NCI-H345 (cell line): ENCODE measurements around the gene NOP9.
"Not testable (repeated sequence)": the region's sequence is repeated elsewhere in the genome, so short reads cannot be mapped to it uniquely, and the experiment has no call there.

Experiments used
- DNase-seq: peaks from one replicate; lab custom pipeline; 2025; lab: John Stamatoyannopoulos, UW

NOP9 gene

GRCh38 chr14:24325963-24326362 lies 26.3 kb downstream of the NOP9 start:
- DNase-seq = no peak

- no peak for DNase-seq
These were observed 27.7 kb downstream of the NOP9 start for GRCh38 chr14:24327303-24327702.

- not testable (repeated sequence) for DNase-seq
These were observed 28.3 kb downstream of the NOP9 start for GRCh38 chr14:24327914-24328313.

GRCh38 chr14:24329073-24329663 lies 29.5 kb downstream of the NOP9 start:
- no peak for DNase-seq

DNA sequence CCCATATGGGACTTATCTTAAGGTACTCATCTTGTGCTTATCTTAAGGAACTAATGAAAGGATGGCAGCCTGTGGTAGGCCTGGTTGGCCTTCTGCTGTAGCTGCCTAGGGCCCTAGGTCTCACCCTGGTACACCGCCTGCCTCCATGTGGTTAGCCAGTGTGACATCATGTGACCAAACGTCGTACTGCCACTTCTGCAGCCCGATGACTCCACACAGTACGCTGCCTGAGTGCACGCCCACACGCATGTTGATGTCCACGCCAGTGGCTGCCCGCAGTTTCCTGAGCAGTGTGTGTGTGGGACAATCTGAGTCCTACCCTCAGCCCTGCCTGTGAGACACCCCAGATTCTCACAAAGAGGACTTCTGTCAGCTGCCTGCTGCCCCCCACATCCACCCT lies 30.1 kb downstream of the NOP9 start:
- DNase-seq = no peak

DNA sequence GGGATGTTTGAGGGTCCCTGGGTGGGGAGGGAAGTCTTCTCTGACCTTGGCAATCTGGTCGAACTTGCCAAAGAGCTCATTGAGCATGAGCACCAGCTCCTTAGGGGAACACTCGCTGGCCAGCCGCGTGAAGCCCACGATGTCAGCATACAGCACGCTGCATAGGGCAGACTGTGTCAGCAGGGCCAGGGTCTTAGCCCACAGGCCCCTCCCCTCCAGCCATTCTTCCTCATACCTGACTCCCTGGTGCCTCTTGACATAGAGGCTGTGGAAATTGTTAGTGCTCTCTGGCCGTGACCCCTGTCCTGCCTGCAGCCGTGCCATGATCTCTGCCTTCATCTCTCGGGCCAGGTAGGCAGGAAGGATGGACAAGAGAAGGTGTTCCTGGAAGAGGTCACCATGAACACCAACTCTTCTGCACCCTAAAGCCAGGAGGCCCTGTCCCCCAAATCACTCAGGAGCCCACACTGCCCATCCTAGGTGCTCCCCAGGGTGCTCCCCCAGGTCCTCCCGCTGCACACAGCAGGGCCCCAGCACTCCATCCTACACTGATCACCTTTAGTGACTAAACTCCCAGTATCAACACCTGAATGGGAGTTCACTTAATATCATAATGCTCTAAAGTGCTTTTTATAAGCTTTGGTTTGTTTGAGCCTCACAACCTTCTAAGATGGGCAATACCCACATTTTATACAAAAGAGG lies 31.5 kb downstream of the NOP9 start:
- no peak for DNase-seq

- DNase-seq = no peak
These were observed 32.1 kb downstream of the NOP9 start for GRCh38 chr14:24331731-24332267.

- peak; percentile 85 for DNase-seq
These were observed 32.8 kb downstream of the NOP9 start for GRCh38 chr14:24332268-24332993.

DNA sequence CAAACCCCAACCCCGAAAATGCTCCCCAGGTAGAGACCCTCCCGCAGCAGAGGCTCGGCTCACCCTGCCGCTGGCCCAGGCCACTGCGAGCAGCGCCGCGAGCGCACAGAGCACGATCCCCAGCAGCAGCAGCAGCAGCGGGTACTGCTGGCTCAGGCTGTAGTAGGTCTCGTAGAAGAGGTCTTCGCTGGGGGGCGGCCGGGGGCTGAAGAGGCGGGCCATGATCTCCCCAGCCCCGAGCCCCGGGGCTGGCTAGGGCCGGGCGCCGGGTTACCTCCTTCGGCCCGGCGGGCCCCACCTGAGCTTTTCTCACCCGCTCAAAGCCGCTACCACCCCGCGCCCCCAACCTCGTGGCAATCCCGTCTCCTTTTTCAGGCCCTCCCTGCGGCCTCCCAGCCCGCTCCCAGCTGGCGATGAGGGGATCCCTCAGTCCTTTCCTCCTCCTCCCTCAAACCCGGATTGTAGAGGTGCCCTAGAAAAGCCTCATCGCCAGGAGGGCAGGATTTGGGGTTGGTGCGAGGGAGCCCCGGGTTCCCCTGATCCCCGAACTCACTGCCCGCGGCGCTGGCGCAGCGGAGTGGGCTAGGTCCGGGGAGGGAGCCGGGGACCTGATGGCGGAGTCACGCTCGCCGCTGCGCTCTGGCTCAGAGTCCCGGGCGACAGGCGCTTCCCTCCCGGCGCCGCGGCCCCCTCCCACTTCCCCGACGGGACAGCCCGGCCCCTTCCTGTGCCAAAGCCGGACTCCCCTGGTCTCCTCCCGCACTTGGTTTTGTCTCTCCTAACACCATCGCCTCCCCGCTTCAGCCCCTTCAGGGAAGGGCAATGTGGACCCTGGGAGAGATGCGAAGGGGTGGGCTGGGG lies 35.0 kb downstream of the NOP9 start, which contains the start of gene ADCY4:
Gene ADCY4, minus strand, starts transcription at position 641 of the 861 bp plus-strand sequence. Its CDS starts 419 bp downstream, at position 222.
- DNase-seq = no peak

DNA sequence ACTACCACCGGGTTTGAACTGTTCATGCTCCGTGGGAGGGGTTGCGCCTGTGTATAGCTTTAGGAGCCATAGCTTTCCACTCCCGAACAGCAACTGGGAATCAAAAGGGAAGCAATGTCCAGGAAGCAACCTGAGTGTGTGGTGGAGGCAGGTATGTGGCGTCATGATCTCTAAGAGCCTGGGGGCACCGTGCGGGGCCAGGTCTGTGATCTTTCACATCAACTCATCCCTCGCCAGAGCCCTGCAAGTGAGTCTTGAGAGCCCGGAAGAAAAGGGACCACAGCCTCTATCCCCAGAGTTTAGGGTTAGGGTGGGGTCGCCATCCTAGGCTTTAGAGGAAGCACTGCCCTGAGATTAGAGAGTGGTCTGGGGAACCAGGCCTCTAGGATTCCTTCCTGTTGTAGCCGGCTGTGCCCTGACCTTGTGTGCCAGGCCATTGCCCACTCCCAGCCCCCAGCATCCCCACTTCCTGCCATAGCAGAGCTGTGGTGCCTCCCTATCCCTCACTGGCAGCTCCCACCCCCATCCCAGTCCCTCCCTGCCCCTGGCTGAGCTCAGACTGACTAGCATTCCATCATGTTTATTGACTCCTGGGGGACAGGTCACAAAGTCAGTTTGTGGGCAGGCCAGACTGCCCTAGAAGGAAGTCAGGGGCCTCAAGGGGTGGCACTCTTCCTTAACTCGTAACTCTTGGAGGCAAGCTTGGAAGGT lies 36.0 kb downstream of the NOP9 start:
- no peak for DNase-seq

DNA sequence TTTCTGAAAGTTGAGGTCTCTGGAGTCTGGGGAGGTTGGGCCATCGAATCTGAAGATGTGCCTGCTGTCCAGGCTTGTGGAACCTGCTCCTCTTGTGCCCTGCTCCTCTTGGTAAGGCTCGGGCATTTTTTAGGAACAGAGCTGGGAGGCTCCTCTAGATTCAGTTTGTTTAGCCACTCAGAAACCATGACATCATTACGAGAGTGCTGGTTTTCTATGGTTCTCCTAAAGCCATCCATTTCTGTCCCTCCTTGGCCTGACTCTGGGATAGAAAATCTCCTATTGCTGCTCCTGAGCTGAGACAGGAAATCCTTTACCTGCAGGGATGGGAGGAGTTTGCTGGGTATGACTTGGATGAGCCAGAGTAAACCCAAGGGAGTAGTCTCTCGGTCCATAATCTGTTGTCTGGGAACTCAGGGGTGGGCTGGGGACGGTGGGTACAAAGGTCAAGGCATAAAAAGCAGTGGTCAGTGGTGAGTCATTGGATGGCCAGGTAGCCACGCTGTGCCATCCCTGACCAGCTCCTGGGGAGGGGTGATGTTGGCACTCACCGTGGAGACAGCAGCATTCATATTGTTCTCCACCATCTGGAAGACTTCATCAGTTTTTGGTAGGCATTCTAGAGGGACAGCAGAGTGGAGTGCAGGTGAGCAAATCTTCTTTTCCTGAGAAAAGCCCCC lies 37.6 kb downstream of the NOP9 start:
- no peak for DNase-seq

GRCh38 chr14:24337824-24338175 lies 38.1 kb downstream of the NOP9 start:
- no peak for DNase-seq

DNA sequence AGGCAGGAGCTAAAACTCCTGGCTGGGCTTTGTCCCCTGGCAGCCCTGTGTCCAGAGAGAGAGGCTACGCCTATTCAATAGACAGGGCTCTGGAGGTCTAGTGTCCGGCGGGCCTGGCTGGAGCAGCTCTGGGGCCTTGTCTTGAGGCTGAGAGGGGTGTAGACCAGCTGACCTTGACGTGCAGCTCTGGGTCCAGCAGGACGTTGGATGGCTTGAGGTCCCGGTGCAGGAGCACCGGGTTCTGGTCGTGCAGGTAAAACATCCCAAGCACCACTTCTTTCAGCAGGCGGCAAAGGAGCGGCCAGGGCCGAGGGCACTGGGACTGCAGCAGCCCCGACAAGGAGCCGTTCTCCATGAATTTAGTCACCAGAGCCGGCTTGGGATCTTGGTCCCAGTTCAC lies 39.2 kb downstream of the NOP9 start:
- no peak for DNase-seq

DNA sequence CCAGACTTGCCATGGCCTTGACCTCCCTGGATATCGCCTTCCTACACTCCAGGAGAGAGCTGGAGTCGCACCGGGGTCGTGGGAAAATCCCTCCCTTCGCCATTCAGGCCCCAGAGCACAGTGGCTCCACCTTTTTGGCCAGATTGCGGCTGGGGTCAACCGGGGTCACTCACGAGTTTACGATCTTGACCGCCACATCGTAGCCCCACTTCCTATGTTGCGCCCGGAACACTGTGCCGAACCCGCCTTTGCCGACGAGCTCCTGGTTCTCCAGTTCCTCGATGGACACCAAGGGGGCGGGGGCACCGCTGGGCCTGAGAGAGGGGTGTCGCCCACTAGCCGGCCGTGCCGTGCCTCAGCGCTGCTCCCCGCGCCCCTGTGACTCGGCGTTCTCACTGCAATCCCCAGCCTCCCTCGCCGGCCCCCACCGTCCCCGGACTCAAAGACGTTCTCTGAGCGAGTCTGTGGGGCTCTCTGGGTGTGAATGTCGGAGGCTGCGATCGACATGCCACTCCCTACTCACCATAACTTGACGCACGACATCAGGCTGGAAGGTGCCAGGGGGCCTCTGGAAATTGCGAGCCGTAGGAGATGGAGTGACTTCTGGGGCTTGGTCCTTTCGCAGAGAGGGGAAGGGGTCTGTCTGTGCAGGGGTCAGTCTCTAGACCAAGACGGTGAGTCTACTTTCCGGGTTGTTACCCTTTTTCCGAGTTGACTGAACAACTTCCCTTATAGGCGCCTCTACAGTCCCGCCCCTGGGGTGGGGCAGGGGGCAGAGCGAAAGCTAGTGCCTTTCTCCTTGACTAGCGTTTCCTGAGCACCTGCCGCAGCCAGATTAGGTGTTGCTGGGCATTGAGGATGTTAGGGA lies 39.9 kb downstream of the NOP9 start, which contains the start of gene RIPK3:
Gene RIPK3, minus strand, starts transcription at position 708 of the 868 bp plus-strand sequence. Its CDS starts 165 bp downstream, at position 543.
- DNase-seq = no peak

DNA sequence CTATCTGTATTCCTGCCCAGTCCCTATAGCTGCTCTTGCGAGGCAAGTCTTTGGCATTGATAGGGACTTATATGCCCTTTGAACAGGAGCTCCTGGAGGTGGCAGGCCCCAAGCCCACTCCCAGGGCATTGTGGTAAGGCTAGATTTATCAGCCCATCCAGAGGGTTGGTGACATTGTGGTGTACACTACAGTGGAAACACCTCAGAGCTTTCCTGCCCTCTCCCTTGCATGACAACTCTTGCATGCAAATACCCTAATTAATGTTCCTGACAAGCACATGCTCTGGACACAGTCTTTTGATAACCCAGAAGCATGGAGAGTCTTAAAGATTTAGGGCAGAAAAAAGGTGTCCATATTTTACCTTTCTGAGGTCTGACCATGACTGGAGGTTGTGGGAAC lies 41.0 kb downstream of the NOP9 start:
- DNase-seq = no peak

- DNase-seq = no peak
These were observed 43.2 kb downstream of the NOP9 start for GRCh38 chr14:24342889-24343288.

DNA sequence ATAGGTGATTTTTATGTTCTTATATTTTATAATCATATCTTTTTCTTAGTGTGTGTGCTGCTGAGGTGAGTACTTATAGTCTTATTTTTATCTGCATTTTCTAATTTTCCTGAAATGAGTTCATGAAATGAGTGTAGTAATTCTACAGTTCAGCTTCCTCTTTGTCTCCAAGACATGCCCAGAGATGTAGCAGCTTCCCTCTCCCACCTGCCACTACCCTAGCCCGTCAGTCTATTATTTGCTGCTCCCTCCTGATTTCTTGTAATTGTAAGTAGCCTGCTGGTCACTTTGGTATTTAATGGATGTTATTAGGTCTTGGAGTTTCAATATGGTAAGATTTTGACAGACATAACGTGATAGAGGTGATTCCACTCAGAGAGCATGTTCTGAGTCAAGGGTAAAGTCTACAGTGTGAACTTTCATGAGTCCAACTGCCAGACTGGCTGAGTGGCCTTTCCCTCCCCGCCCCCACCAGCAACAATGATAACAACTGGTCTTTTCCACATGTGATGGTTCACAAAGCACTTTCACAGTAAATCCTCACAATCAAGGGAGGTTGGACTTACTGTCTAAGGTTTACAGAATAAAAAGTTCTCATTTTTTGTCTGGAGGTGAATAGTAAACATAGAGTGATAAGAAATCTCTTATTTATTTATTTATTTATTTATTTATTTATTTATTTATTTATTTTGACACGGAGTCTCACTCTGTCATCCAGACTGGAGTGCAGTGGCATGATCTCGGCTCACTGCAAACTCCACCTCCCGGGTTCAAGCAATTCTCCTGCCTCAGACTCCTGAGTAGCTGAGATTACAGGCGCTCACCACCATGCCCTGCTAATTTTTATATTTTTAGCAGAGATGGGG lies 44.4 kb downstream of the NOP9 start:
- no peak for DNase-seq

DNA sequence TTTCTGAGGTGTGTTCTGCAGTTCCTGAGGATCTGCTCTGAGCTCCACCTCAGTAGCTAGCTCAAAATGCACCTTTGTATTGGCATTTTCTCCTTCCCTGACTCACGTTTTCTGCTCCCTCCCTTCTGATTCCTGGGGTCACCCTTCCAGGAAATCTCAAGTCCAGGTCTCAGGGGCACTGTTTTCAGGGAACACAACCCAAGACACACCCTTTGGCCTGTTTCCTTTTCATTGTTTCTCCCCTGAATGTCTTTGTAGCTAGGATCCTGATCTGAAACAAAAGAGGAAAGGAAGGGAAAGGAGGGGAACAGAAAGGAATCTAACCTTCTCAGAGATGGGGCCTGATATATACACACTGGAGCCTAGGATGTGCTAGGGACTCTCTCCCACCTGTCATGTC lies 47.5 kb downstream of the NOP9 start:
- DNase-seq = no peak

GRCh38 chr14:24348186-24348585 lies 48.5 kb downstream of the NOP9 start:
- DNase-seq = no peak
